CD8-positive, alpha-beta memory T cell (primary cell): ENCODE measurements around the gene PTPN13. TPM values are rescaled to one million over a fixed set of nuclear protein-coding genes. Genes with fewer than 3 reads are reported as not detected.

Experiments
- CTCF ChIA-PET: fragments of 350-600 bp; sonication (Branson Sonifier 250); formaldehyde crosslinking; loops from one replicate; lab custom pipeline; 2021; ENCODE audit warnings: antibody characterized with exemption; lab: Charles Lee
- POLR2A ChIA-PET: fragments of 350-600 bp; sonication (Branson Sonifier 250); formaldehyde crosslinking; loops from one replicate; lab custom pipeline; 2021; ENCODE audit warnings: antibody characterized with exemption; lab: Charles Lee
- DNase-seq, 5 donors: peaks; one replicate each; pipeline versions ENCODE4 v3.0.0 to v3.0.0-alpha.2; 2020 to 2022; ENCODE audit warnings: mixed read lengths in 1 of 5
- H3K27ac ChIP-seq: one replicate; pipeline ENCODE4 v1.7.0; 2013; ENCODE audit warnings: low read depth, mild to moderate bottlenecking, low read length, moderate library complexity
- H3K27me3 ChIP-seq: 2 replicates; pipeline ENCODE4 v1.7.0; 2013; ENCODE audit warnings: low read length, mild to moderate bottlenecking; ENCODE audit not compliant: insufficient read depth, poor library complexity, severe bottlenecking
- H3K36me3 ChIP-seq: 2 replicates; pipeline ENCODE4 v1.7.0; 2013; ENCODE audit warnings: mild to moderate bottlenecking, low read length, moderate library complexity; ENCODE audit not compliant: insufficient read depth
- H3K4me1 ChIP-seq: 2 replicates; pipeline ENCODE4 v1.7.0; 2013; ENCODE audit warnings: mild to moderate bottlenecking, low read length, moderate library complexity; ENCODE audit not compliant: insufficient read depth
- H3K4me3 ChIP-seq: 2 replicates; pipeline ENCODE4 v1.7.0; 2013; ENCODE audit warnings: mild to moderate bottlenecking, low read length
- H3K9me3 ChIP-seq: 2 replicates; pipeline ENCODE4 v1.7.0; 2013; ENCODE audit warnings: mild to moderate bottlenecking, low read length
- H3K27ac Mint-ChIP-seq, 8 donors: one replicate each; pipeline ENCODE4 v1.8.0; 2020 to 2021; ENCODE audit warnings: mixed read lengths in 8 of 8, mild to moderate bottlenecking in 6 of 8, inconsistent platforms in 3 of 8, moderate library complexity in 3 of 8
- H3K27me3 Mint-ChIP-seq, 2 donors: one replicate each; pipeline ENCODE4 v1.8.0; 2020 to 2021; ENCODE audit warnings: mixed read lengths in 2 of 2, mild to moderate bottlenecking in 1 of 2, moderate library complexity in 1 of 2
- H3K36me3 Mint-ChIP-seq, 3 donors: one replicate each; pipeline ENCODE4 v1.8.0; 2020 to 2021; ENCODE audit warnings: mixed read lengths in 3 of 3, inconsistent platforms in 1 of 3, mild to moderate bottlenecking in 1 of 3
- H3K4me1 Mint-ChIP-seq, 3 donors: one replicate each; pipeline ENCODE4 v1.8.0; 2020 to 2021; ENCODE audit warnings: mixed read lengths in 3 of 3, inconsistent platforms in 1 of 3, mild to moderate bottlenecking in 1 of 3
- H3K4me3 Mint-ChIP-seq, 7 donors: one replicate each; pipeline ENCODE4 v1.8.0; 2020 to 2021; ENCODE audit warnings: mixed read lengths in 7 of 7, mild to moderate bottlenecking in 6 of 7, moderate library complexity in 4 of 7, inconsistent platforms in 2 of 7
- H3K9me3 Mint-ChIP-seq, 5 donors: one replicate each; pipeline ENCODE4 v1.8.0; 2020 to 2022; ENCODE audit warnings: mixed read lengths in 5 of 5, mild to moderate bottlenecking in 3 of 5, moderate library complexity in 2 of 5, inconsistent platforms in 1 of 5
- polyA plus RNA-seq: library from polyadenylated mRNA; unstranded; fragments of 300-500 nt; fragmentation: Illumina TruSeq; gene quantifications from one replicate; pipeline ENCODE4 v1.2.3, GENCODE V29; 2021
- total RNA-seq, 2 experiments: library from RNA; stranded (reverse); gene quantifications; one replicate each; pipeline ENCODE4 v1.2.3, GENCODE V29; 2021

The PTPN13 gene
- total and polyA plus RNA-seq, 3 experiments from 2014 or later: 0.07 to 1.3 (median 0.53) TPM

DNA sequence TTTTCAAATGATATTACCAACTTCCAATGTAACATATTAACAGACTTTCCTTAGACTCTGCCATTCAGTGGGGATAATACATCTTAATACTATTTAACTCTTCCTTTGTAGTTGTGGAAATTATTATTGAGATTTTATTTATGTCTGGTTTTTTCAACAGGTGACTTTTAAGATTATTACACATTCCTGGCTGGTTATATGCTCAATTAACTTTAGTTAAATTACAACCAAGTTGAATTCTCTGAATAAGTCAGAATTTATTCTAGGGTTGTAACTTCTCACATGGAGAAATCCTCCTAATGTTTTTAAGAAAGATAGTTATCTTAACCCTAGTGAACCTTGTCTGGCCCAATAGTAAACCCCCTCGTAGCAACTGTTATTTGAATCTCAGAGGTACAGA, 147.7 kb downstream of the PTPN13 start:
- H3K27ac ChIP-seq: no peak overlapping the region
- no peaks in the 10 kb centered on the region for H3K36me3 ChIP-seq

DNA sequence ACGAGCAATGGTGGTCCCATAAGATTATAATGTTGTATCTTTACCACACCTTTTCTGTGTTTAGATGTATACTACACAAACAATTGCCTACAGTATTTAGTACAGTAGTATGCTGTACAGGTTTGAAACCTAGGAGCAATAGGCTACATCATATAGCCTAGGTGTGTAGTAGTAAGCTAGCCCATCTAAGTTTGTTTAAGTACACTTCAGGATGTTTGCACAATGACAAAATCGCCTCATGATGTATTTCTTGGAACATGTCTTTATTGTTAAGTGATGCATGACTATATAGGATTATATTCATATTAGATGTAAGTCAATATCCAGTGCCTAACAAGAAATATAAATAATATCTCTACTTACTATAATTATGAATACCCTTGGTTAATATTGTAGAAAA, 150.5 kb downstream of the PTPN13 start:
- peaks cover 0 to 5% (median 0%) of the 10 kb centered on the region in 5 donors for H3K9me3 Mint-ChIP-seq
- ChIA-PET CTCF (no interaction called here), POLR2A (no interaction called here)

More for the DNA sequence above, 147.7 kb downstream of the PTPN13 start:
- peaks cover 1 to 5% of the 10 kb centered on the region in 2 donors for H3K27me3 Mint-ChIP-seq
- DNase-seq: no peak
- no peak overlapping the region for H3K27ac Mint-ChIP-seq
- H3K9me3 ChIP-seq: no peaks in the 10 kb centered on the region
- H3K9me3 Mint-ChIP-seq: peaks cover 0 to 7% (median 0%) of the 10 kb centered on the region in 5 donors
- no peaks in the 10 kb centered on the region for H3K27me3 ChIP-seq
- CTCF ChIA-PET: no interaction called here
- POLR2A ChIA-PET: no interaction called here
- peaks cover 0 to 11% (median 6%) of the 10 kb centered on the region in 3 donors for H3K36me3 Mint-ChIP-seq
- H3K4me3 ChIP-seq: no peak overlapping the region
- no peaks in the 10 kb centered on the region for H3K4me1 Mint-ChIP-seq
- no peaks in the 10 kb centered on the region for H3K4me1 ChIP-seq
- H3K4me3 Mint-ChIP-seq: no peak overlapping the region

DNA sequence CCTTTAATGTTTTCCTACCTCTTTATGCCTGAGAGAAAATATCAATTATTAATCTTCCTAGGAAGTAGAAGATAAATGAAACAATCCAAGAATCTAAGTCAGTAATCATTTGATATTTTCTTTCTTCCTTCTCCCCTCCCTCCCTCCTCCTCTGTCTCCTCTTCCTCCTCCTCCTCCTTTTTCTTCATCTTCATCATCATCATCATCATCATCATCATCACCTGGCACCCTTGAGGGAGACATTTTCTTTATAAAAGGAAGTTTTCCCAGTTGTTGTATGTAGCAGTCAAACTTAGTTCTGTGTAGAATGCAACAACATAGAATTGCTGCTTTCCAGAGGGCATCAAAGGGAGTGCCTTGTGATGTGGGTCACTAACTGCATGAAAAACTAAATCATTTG, 155.0 kb downstream of the PTPN13 start:
- Mint-ChIP-seq H3K27me3 (no peaks in the 10 kb centered on the region), H3K36me3 (no peaks in the 10 kb centered on the region), H3K4me1 (no peaks in the 10 kb centered on the region), H3K27ac (no peak overlapping the region), H3K9me3 (no peaks in the 10 kb centered on the region), H3K4me3 (no peak overlapping the region)
- no peak overlapping the region for H3K27ac ChIP-seq
- POLR2A ChIA-PET: no interaction called here
- H3K27me3 ChIP-seq: no peaks in the 10 kb centered on the region
- CTCF ChIA-PET: no interaction called here
- H3K36me3 ChIP-seq: no peaks in the 10 kb centered on the region
- H3K4me3 ChIP-seq: no peak overlapping the region
- H3K9me3 ChIP-seq: no peaks in the 10 kb centered on the region
- DNase-seq: no peak
- H3K4me1 ChIP-seq: no peaks in the 10 kb centered on the region

More for the DNA sequence above, 150.5 kb downstream of the PTPN13 start:
- H3K27ac Mint-ChIP-seq: no peak overlapping the region
- no peak for DNase-seq
- peaks cover 0 to 7% (median 6%) of the 10 kb centered on the region in 3 donors for H3K36me3 Mint-ChIP-seq
- H3K36me3 ChIP-seq: no peaks in the 10 kb centered on the region
- no peaks in the 10 kb centered on the region for H3K9me3 ChIP-seq
- H3K4me1 ChIP-seq: no peaks in the 10 kb centered on the region
- no peaks in the 10 kb centered on the region for H3K27me3 ChIP-seq
- peaks cover 0 to 1% of the 10 kb centered on the region in 2 donors for H3K27me3 Mint-ChIP-seq
- H3K4me3 ChIP-seq: no peak overlapping the region
- H3K4me3 Mint-ChIP-seq: no peak overlapping the region
- no peak overlapping the region for H3K27ac ChIP-seq
- no peaks in the 10 kb centered on the region for H3K4me1 Mint-ChIP-seq

DNA sequence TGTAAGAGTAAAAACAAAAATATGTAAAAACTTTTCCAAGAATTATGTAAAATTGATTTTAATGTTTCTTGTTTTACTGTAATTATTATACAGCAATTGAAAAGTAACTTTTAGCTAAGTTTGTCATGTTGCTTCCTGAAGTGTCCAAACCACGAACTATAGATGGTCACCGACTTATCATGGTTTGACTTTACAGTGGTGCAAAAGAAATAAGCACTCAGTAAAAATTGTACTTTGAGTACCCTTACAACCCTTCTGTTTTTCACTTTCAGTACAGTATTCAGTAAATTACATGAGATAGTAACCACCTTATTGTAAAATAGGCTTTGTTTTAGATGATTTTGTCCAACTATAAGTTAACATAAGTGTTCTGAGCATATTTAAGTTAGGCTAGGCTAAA, 161.3 kb downstream of the PTPN13 start:
- Mint-ChIP-seq H3K27me3 (peaks cover 0 to 3% of the 10 kb centered on the region in 2 donors), H3K4me1 (no peaks in the 10 kb centered on the region), H3K4me3 (no peak overlapping the region), H3K36me3 (no peaks in the 10 kb centered on the region), H3K27ac (no peak overlapping the region), H3K9me3 (no peaks in the 10 kb centered on the region)
- Histone ChIP-seq H3K4me3 (no peak overlapping the region), H3K4me1 (no peaks in the 10 kb centered on the region), H3K27ac (no peak overlapping the region), H3K27me3 (no peaks in the 10 kb centered on the region), H3K9me3 (no peaks in the 10 kb centered on the region), H3K36me3 (no peaks in the 10 kb centered on the region)
- ChIA-PET POLR2A (no interaction called here), CTCF (no interaction called here)
- DNase-seq: no peak

DNA sequence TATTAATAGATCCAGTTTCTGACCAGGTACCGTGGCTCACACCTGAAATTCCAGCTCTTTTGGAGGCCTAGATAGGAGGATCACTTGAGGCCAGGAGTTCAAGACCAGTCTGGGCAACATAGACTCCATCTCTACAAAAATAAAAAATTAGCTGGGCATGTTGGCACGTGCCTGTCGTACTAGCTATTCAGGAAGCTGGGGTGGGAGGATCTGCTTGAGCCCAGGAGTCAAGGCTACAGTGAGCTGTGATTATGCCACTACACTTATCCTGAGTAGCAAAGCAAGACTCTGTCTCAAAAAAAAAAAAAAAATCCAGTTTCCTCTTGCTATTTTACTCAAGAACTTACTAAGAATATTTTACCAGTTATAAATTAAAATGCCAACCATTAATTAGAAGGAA, 163.4 kb downstream of the PTPN13 start:
- ChIA-PET CTCF (no interaction called here), POLR2A (no interaction called here)
- H3K4me1 ChIP-seq: no peaks in the 10 kb centered on the region
- H3K9me3 Mint-ChIP-seq: no peaks in the 10 kb centered on the region
- DNase-seq: no peak
- H3K4me1 Mint-ChIP-seq: no peaks in the 10 kb centered on the region
- H3K36me3 ChIP-seq: no peaks in the 10 kb centered on the region
- H3K4me3 ChIP-seq: no peak overlapping the region
- no peak overlapping the region for H3K27ac ChIP-seq
- H3K36me3 Mint-ChIP-seq: no peaks in the 10 kb centered on the region
- no peak overlapping the region for H3K4me3 Mint-ChIP-seq
- H3K9me3 ChIP-seq: no peaks in the 10 kb centered on the region
- no peak overlapping the region for H3K27ac Mint-ChIP-seq
- H3K27me3 ChIP-seq: no peaks in the 10 kb centered on the region
- peaks cover 0 to 7% of the 10 kb centered on the region in 2 donors for H3K27me3 Mint-ChIP-seq

DNA sequence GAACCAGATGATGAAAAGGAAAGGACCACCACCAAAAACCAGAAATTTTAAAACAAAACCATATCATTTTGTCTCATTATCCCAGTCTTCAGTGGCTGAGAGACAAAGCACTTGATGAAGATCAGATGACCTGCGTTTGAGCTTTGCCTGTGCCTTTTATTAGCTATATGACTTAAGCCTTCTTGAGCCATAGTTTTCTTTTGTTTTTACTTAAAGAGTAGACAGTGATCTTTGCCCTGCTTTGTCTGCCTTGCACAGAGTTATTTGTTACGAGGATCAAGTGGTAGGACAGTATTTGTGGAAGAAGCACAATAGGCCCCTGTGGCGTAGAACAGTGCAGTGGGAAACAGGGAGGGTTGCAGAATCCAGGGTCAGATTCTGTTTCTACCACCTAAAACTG, 165.2 kb downstream of the PTPN13 start:
- Mint-ChIP-seq H3K9me3 (no peaks in the 10 kb centered on the region), H3K4me3 (no peak overlapping the region), H3K27ac (peak overlapping the region in 1 of 8 donors; percentile 84), H3K27me3 (peaks cover 0 to 7% of the 10 kb centered on the region in 2 donors), H3K36me3 (no peaks in the 10 kb centered on the region), H3K4me1 (no peaks in the 10 kb centered on the region)
- Histone ChIP-seq H3K4me1 (no peaks in the 10 kb centered on the region), H3K9me3 (no peaks in the 10 kb centered on the region), H3K27ac (no peak overlapping the region), H3K4me3 (no peak overlapping the region), H3K27me3 (no peaks in the 10 kb centered on the region), H3K36me3 (no peaks in the 10 kb centered on the region)
- DNase-seq: no peak
- ChIA-PET CTCF (no interaction called here), POLR2A (no interaction called here)

DNA sequence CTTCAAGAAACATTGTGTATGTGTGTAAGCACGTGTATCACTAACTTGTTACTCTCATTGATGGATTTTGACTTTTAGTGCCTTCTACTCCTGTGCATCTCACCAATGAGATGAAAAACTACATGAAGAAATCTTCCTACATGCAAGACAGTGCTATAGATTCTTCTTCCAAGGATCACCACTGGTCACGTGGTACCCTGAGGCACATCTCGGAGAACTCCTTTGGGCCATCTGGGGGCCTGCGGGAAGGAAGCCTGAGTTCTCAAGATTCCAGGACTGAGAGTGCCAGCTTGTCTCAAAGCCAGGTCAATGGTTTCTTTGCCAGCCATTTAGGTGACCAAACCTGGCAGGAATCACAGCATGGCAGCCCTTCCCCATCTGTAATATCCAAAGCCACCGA, 168.5 kb downstream of the PTPN13 start:
- no peaks in the 10 kb centered on the region for H3K36me3 ChIP-seq
- no peak overlapping the region for H3K4me3 Mint-ChIP-seq
- H3K27ac Mint-ChIP-seq: no peak overlapping the region
- no peaks in the 10 kb centered on the region for H3K36me3 Mint-ChIP-seq
- H3K27me3 Mint-ChIP-seq: peaks cover 2 to 8% of the 10 kb centered on the region in 2 donors
- CTCF ChIA-PET: no interaction called here
- H3K27ac ChIP-seq: no peak overlapping the region
- DNase-seq: no peak
- H3K9me3 Mint-ChIP-seq: no peaks in the 10 kb centered on the region
- H3K4me1 ChIP-seq: no peaks in the 10 kb centered on the region
- H3K9me3 ChIP-seq: no peaks in the 10 kb centered on the region
- POLR2A ChIA-PET: no interaction called here
- H3K4me3 ChIP-seq: no peak overlapping the region
- H3K27me3 ChIP-seq: no peaks in the 10 kb centered on the region
- no peaks in the 10 kb centered on the region for H3K4me1 Mint-ChIP-seq

DNA sequence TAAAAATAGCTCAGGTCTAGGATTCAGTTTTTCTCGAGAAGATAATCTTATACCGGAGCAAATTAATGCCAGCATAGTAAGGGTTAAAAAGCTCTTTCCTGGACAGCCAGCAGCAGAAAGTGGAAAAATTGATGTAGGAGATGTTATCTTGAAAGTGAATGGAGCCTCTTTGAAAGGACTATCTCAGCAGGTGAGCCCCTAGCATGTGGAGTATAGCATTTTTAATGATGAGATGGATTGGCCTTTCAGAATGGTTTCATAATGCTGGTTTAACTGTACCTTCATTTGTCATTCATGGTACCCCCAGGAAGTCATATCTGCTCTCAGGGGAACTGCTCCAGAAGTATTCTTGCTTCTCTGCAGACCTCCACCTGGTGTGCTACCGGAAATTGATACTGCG, 175.7 kb downstream of the PTPN13 start:
- POLR2A ChIA-PET: no interaction called here
- Mint-ChIP-seq H3K27ac (no peak overlapping the region), H3K36me3 (no peaks in the 10 kb centered on the region), H3K4me1 (no peaks in the 10 kb centered on the region), H3K9me3 (no peaks in the 10 kb centered on the region), H3K27me3 (peaks cover 2 to 9% of the 10 kb centered on the region in 2 donors), H3K4me3 (no peak overlapping the region)
- H3K4me1 ChIP-seq: no peaks in the 10 kb centered on the region
- H3K9me3 ChIP-seq: no peaks in the 10 kb centered on the region
- H3K27ac ChIP-seq: no peak overlapping the region
- H3K27me3 ChIP-seq: no peaks in the 10 kb centered on the region
- H3K36me3 ChIP-seq: no peaks in the 10 kb centered on the region
- CTCF ChIA-PET: no interaction called here
- no peak for DNase-seq
- H3K4me3 ChIP-seq: no peak overlapping the region

DNA sequence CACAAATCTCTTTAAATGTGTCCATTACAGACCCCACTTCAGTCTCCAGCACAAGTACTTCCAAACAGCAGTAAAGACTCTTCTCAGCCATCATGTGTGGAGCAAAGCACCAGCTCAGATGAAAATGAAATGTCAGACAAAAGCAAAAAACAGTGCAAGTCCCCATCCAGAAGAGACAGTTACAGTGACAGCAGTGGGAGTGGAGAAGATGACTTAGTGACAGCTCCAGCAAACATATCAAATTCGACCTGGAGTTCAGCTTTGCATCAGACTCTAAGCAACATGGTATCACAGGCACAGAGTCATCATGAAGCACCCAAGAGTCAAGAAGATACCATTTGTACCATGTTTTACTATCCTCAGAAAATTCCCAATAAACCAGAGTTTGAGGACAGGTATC, 177.0 kb downstream of the PTPN13 start:
- Histone ChIP-seq H3K27me3 (no peaks in the 10 kb centered on the region), H3K9me3 (no peaks in the 10 kb centered on the region), H3K4me1 (no peaks in the 10 kb centered on the region), H3K4me3 (no peak overlapping the region), H3K27ac (no peak overlapping the region), H3K36me3 (no peaks in the 10 kb centered on the region)
- Mint-ChIP-seq H3K27me3 (peaks cover 4 to 10% of the 10 kb centered on the region in 2 donors), H3K27ac (no peak overlapping the region), H3K36me3 (peaks cover 0 to under 1% (median 0%) of the 10 kb centered on the region in 3 donors), H3K4me1 (no peaks in the 10 kb centered on the region), H3K4me3 (no peak overlapping the region), H3K9me3 (no peaks in the 10 kb centered on the region)
- POLR2A ChIA-PET: no interaction called here
- CTCF ChIA-PET: no interaction called here
- no peak for DNase-seq
